ENCODE measurements around the gene CACNB2.

GRCh38 chr10:18151356-18151890, 11.2 kb downstream of the CACNB2 start:
- TF ChIP-seq POLR2AphosphoS5 (IDR thresholded peaks at IDR 0.05) (no peak), CTCF (IDR thresholded peaks at IDR 0.05) (no peak), POLR2A (IDR thresholded peaks at IDR 0.05) (no peak)

Measured in prostate gland (tissue), 2 donors.